ENCODE data around the gene H1-8. TPM values are rescaled to one million over a fixed set of nuclear protein-coding genes. Genes with fewer than 3 reads are reported as not detected.
"Not testable (repeated sequence)": the region's sequence is repeated elsewhere in the genome, so short reads cannot be mapped to it uniquely, and the experiment has no call there.

Gene H1-8
- total RNA-seq, 2 donors from 2014 or later, result not detected

DNA sequence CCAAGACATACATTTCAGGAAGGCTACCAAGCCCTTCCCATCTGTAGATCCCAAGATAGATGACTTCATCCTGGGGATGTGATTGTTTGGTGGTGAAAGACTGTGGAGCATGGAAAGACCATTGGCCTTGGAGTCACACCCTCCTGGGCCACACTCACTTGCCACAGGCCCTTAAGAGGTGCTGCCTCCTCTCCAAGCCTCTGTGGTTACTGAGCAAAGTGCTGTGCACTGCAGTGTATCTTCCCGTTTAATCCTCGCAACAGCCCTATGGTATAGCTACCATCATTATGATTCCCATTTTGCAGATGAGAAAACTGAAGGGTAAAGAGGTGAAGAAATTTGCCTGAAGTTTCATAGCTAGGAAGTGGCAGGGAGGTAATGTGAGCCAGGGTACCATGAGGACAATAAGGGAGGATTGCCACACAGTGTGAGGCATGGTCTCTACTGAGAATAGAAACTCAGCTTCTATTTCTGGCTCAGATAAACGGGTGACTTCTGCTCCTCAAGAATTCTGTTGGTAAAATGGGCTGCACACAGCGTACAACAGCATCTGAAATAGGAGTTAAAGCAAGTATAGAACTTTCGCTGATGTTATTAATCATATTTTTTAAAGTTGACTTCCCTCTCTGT, 38.4 kb upstream of the H1-8 start:
- no peak for DNase-seq

DNA sequence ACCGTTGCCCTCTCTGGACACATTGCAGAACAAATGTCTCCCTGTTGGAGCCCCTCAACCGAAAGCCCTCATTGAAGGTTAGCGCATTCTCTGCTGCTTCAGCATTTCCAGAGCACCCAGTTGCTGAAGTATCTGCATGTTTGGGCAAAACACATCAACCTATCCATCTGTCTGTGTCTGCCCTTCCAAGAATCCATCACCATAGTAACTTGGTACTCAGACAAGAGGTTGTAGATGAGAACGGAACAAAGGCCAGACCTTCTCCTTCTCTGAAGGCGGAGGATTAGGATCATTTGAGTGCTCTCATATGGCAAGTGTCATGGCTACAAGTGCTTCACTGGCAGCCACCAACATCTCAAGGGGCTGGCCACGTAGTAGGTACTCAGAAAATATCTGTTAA, 37.6 kb upstream of the H1-8 start:
- Mint-ChIP-seq H3K27me3 (no peaks in the 10 kb centered on the region), H3K36me3 (ENCODE audit: low read depth) (peaks cover 5% of the 10 kb centered on the region), H3K27ac (no peak overlapping the region), H3K4me1 (no peaks in the 10 kb centered on the region), H3K4me3 (no peak overlapping the region)
- DNase-seq, result no peak
- ATAC-seq, result no peak
- no peaks in the 10 kb centered on the region for H3K9me3 ChIP-seq (ENCODE audit: control insufficient read depth, low read length, poor library complexity, severe bottlenecking)

More for the DNA sequence above, 38.4 kb upstream of the H1-8 start:
- H3K4me3 Mint-ChIP-seq, result no peak overlapping the region
- H3K27me3 Mint-ChIP-seq, result no peaks in the 10 kb centered on the region
- no peaks in the 10 kb centered on the region for H3K9me3 ChIP-seq (ENCODE audit: control insufficient read depth, low read length, poor library complexity, severe bottlenecking)
- peaks cover 5% of the 10 kb centered on the region for H3K36me3 Mint-ChIP-seq (ENCODE audit: low read depth)
- no peak overlapping the region for H3K27ac Mint-ChIP-seq
- no peaks in the 10 kb centered on the region for H3K4me1 Mint-ChIP-seq
- ATAC-seq, result no peak

DNA sequence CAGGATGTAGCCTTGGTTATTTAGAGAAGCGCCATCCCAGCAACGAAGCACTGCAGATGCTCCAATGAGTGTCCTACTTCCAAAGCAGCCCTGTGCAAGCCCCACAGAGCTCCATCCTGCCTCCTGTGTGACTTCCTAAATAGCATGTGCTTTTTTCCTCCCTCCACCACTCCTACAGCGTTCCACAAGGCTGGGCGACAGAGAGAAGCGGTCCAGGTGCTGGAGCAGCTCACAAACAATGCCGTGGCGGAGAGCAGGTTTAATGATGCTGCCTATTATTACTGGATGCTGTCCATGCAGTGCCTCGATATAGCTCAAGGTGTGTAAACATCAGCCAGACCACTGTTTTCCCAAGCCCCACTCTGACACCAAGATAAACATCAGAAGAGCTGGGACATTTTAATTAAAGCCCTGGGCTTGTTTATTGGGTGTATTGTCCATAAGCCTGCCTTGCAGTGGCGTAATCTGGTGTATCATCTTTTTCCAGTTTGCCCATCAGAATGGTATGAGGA, 36.7 kb upstream of the H1-8 start:
- DNase-seq (no peak), ATAC-seq (no peak)
- H3K4me3 Mint-ChIP-seq, result no peak overlapping the region
- H3K36me3 Mint-ChIP-seq (ENCODE audit: low read depth), result no peaks in the 10 kb centered on the region
- H3K27me3 Mint-ChIP-seq, result no peaks in the 10 kb centered on the region
- H3K9me3 ChIP-seq (ENCODE audit: control insufficient read depth, low read length, poor library complexity, severe bottlenecking), result no peaks in the 10 kb centered on the region
- no peak overlapping the region for H3K27ac Mint-ChIP-seq
- peaks cover 7% of the 10 kb centered on the region for H3K4me1 Mint-ChIP-seq

DNA sequence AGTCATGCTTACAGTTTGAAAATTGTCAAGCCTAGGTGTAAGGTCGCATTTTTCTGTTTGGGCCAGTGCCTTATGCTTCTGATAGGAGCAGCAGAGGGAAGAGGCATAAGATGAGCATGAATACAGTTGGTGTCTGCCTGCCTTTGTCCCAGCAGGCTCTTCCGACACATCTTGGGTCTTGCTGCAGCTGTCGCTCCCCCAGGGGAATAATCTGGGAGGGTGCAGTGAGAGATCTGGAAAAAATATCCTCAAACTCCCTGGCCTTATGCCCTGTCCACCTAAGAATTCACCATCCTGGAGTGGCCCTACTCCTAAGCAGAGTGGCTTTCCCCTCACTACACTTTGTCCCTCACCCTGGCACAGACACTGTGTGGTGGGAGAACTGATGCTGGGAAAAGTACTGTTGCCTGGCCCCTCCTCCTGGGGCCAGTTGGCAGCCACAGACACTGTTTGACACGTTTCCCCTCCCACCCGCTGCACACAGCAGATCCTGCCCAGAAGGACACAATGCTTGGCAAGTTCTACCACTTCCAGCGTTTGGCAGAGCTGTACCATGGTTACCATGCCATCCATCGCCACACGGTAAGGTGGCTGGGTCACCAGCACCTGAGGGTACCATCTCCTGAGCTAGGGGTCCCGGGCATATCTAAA, 35.7 kb upstream of the H1-8 start:
- no peak overlapping the region for H3K4me3 Mint-ChIP-seq
- DNase-seq (no peak), ATAC-seq (no peak)
- peaks cover 7% of the 10 kb centered on the region for H3K4me1 Mint-ChIP-seq
- H3K36me3 Mint-ChIP-seq (ENCODE audit: low read depth), result peaks cover 2% of the 10 kb centered on the region
- no peak overlapping the region for H3K27ac Mint-ChIP-seq
- no peaks in the 10 kb centered on the region for H3K9me3 ChIP-seq (ENCODE audit: control insufficient read depth, low read length, poor library complexity, severe bottlenecking)
- no peaks in the 10 kb centered on the region for H3K27me3 Mint-ChIP-seq

DNA sequence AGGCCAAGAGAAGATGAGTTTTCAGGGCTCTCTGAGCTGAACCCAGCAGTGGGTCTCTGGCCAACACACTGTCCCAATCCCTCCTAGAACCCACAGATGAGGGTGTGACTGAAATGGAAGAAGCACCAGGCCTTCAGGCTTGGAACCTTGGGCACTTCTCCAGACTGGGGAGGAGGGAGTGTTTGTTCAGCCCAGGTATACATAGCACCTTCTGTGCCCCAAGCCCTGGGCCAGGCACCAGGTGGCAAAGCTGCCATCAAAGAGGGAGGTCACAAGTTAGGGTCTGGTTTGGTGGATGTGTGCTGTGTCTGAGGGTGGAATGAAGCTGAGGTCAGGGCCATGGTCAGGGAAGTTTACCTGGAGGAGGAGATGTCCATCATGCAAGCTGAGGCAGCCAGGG, 30.4 kb upstream of the H1-8 start:
- Mint-ChIP-seq H3K27me3 (no peaks in the 10 kb centered on the region), H3K36me3 (ENCODE audit: low read depth) (peaks cover 6% of the 10 kb centered on the region), H3K4me3 (no peak overlapping the region), H3K4me1 (peaks cover 7% of the 10 kb centered on the region), H3K27ac (no peak overlapping the region)
- no peaks in the 10 kb centered on the region for H3K9me3 ChIP-seq (ENCODE audit: control insufficient read depth, low read length, poor library complexity, severe bottlenecking)
- DNase-seq (no peak), ATAC-seq (no peak)

DNA sequence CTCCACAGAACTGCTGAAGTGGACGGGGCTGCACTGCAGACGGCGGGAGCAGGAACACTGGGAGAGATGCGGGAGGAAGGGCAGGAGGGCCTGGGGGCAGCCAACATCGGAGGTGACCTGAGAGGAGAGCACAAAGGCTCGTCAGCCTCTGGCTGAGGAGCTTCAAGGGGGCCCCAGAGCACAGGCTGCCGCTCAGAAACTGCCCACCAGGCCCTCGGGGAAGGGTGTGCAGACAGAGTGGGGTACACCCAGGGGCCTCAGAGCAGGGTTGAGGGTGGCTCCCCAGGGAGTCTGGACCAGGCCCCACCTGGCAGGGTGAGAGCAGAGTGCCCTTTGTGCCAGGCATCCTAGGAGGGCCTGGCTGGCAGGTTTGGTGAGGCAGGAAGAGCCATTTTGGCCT, 29.3 kb upstream of the H1-8 start:
- DNase-seq, result no peak
- no peak overlapping the region for H3K27ac Mint-ChIP-seq

DNA sequence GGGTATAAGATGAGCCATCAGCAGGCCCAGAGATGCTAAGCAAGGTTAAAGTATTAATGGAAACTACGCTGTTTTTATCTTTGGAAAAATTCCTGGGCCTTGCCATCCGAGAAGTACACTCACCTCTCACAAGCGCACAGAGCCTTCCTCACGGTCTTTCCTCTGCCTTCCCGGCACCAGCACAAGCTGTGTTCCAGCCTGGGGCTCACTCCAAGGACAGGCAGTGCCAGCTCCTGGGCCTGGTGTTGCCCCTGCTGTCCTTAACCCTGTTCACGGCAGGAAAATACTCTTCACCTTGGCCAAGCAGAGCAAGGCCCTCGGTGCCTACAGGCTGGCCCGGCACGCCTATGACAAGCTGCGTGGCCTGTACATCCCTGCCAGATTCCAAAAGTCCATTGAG, 28.9 kb upstream of the H1-8 start:
- Mint-ChIP-seq H3K27me3 (no peaks in the 10 kb centered on the region), H3K36me3 (ENCODE audit: low read depth) (peaks cover 6% of the 10 kb centered on the region), H3K4me1 (peaks cover 7% of the 10 kb centered on the region), H3K27ac (no peak overlapping the region), H3K4me3 (no peak overlapping the region)
- DNase-seq (no peak), ATAC-seq (no peak)
- no peaks in the 10 kb centered on the region for H3K9me3 ChIP-seq (ENCODE audit: control insufficient read depth, low read length, poor library complexity, severe bottlenecking)

More for the DNA sequence above, 29.3 kb upstream of the H1-8 start:
- no peak for ATAC-seq
- peaks cover 7% of the 10 kb centered on the region for H3K4me1 Mint-ChIP-seq
- no peaks in the 10 kb centered on the region for H3K9me3 ChIP-seq (ENCODE audit: control insufficient read depth, low read length, poor library complexity, severe bottlenecking)
- no peak overlapping the region for H3K4me3 Mint-ChIP-seq
- H3K27me3 Mint-ChIP-seq, result no peaks in the 10 kb centered on the region
- peaks cover 6% of the 10 kb centered on the region for H3K36me3 Mint-ChIP-seq (ENCODE audit: low read depth)

DNA sequence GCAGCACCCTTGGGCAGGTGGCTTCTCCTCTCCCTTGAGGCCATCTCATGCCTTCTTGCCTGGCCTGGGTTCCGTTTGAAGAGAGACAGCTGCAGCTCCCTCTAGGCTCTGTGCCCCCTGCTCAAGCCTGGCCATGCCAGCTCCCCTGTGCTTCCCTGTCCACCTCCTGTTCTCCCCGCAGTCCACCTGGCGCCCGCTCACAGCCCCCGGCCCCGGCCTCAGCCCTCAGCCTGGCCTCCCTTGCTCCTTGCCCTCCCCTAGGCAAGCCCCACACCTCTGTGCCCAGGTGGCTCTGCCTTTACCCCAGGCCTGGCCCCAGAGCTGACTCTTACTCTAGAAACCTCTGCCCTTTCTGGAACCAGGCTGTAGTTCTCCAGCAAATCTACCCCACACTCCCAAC, 28.4 kb upstream of the H1-8 start:
- Mint-ChIP-seq H3K36me3 (ENCODE audit: low read depth) (peaks cover 6% of the 10 kb centered on the region), H3K27me3 (no peaks in the 10 kb centered on the region), H3K27ac (no peak overlapping the region), H3K4me1 (peaks cover 7% of the 10 kb centered on the region), H3K4me3 (no peak overlapping the region)
- ATAC-seq (no peak), DNase-seq (no peak)
- no peaks in the 10 kb centered on the region for H3K9me3 ChIP-seq (ENCODE audit: control insufficient read depth, low read length, poor library complexity, severe bottlenecking)

DNA sequence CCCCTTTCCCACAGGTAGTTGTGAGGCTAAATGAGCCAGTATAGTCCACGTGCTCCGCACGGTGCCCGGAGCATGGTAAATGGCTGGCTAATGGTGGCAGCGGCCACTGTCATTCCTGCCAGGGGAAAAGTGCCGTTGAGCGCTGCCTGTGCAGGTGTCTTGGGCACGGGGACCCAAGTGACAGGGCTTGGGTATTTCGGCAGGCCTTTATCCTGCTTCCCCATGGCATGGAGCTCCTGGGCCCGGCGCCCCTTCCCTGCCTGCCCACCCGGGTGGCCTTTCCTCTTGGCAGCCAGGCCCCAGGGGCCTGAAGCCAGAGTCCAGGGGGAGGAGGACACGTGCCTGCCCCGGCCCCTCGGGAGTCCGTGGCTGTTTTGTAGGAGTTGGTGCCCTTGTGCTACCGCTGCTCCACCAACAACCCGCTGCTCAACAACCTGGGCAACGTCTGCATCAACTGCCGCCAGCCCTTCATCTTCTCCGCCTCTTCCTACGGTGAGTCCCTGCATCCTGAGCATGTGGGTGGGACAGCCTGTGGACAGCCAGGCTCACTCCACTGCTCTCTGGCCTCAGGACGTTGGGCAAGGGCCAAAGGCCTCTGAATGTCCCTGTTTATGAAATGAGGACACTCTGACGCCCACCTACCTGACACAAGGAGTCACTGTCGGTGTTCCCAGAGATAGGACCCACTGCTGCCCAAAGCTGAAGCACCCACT, 27.7 kb upstream of the H1-8 start:
- not testable (repeated sequence) for H3K4me1 Mint-ChIP-seq; ATAC-seq; H3K36me3 Mint-ChIP-seq (ENCODE audit: low read depth); H3K27me3 Mint-ChIP-seq; H3K9me3 ChIP-seq (ENCODE audit: control insufficient read depth, low read length, poor library complexity, severe bottlenecking); H3K4me3 Mint-ChIP-seq; DNase-seq; H3K27ac Mint-ChIP-seq

DNA sequence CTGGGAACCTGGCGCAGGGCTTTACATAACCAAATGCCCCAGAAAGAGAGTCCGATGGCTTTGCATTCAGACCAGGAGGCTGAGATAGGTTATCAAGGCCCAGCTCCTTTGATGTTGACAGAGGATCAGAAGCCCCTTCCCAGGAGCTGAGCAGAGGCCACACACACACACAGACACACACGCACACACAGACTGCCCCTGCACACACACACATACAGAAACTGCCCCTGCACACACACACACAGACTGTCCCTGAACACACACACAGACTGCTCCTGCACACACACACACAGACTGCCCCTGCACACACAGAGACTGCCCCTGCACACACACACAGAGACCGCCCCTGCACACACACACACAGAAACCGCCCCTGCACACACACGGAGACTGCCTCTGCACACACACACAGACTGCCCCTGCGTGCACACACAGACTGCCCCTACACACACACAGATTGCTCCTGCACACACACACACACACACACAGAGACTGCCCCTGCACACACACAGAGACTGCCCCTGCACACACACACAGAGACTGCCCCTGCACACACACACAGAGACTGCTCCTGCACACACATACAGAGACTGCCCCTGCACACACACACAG, 27.0 kb upstream of the H1-8 start:
- not testable (repeated sequence) for H3K4me1 Mint-ChIP-seq; H3K27me3 Mint-ChIP-seq; ATAC-seq; H3K36me3 Mint-ChIP-seq (ENCODE audit: low read depth); H3K9me3 ChIP-seq (ENCODE audit: control insufficient read depth, low read length, poor library complexity, severe bottlenecking); DNase-seq; H3K27ac Mint-ChIP-seq; H3K4me3 Mint-ChIP-seq

DNA sequence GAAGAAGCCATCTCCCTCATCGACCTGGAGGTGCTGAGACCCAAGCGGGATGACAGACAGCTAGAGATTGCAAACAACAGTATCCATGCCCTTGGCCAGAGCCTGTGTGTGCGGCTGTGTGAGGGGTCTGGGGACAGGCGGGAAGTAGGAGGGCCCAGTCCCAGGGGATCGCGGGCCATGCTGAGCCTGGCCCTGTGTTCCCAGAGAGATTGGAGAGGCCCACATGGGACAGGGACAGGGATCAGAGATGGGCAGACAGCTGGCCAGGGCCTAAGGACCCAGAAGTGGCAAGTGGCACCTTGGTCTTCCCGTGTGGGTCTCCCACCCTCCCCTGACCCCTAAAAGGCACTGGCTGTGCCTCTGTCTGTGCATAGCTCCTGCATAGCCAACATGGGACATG, 25.5 kb upstream of the H1-8 start:
- no peaks in the 10 kb centered on the region for H3K4me1 Mint-ChIP-seq
- H3K36me3 Mint-ChIP-seq (ENCODE audit: low read depth), result peaks cover 3% of the 10 kb centered on the region
- H3K4me3 Mint-ChIP-seq, result no peak overlapping the region
- no peaks in the 10 kb centered on the region for H3K27me3 Mint-ChIP-seq
- H3K27ac Mint-ChIP-seq, result no peak overlapping the region
- no peak for ATAC-seq
- no peaks in the 10 kb centered on the region for H3K9me3 ChIP-seq (ENCODE audit: control insufficient read depth, low read length, poor library complexity, severe bottlenecking)
- no peak for DNase-seq

DNA sequence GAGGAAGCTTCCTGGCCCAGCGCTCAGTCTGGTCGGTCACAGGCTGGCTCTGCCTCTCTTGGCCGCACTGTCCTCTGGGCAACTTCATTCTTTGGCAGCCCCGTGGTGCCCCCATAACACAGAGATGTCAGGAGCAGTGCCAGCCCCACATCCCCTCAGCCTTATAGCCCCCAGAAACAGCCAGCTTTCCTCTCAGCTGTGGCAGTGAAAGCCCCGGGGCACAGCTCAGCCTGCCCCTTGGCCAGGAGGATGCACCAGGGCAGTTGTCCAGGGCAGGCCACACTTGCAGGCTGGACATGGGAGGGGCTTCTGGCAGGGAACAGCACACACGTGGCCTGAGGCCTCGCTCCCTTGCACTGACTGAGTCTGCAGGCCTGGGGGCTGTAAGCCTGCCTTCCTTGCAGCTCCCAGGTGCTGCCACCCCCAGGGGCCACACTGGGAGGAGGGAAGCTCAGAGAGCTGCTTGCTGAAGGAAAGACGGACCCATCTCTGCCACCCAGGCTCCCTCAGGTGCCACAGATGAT, 24.9 kb upstream of the H1-8 start:
- no peaks in the 10 kb centered on the region for H3K9me3 ChIP-seq (ENCODE audit: control insufficient read depth, low read length, poor library complexity, severe bottlenecking)
- ATAC-seq (no peak), DNase-seq (no peak)
- Mint-ChIP-seq H3K4me1 (no peaks in the 10 kb centered on the region), H3K36me3 (ENCODE audit: low read depth) (peaks cover 3% of the 10 kb centered on the region), H3K27me3 (no peaks in the 10 kb centered on the region), H3K4me3 (no peak overlapping the region), H3K27ac (no peak overlapping the region)

DNA sequence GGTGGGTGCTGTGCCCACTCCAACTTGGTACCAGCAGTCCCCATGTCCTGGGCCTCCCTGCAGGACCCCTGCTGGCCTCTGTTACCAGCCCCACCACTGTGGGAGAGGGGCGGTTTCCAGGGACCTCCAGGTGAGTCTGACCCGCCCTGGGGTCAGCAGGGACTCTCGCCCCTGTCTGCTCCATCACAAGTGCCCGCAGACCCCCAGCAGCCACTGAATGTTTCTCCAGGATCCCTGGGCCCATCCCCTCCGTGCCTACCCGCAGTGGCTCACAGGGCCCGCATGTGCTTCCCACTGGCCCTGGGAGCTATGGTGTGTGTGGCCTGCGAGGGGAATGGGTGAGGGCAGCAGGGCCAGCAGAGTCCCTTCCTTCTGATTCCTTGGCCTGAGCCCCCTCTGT, 24.4 kb upstream of the H1-8 start:
- ATAC-seq, result no peak
- H3K4me1 Mint-ChIP-seq, result peaks cover 4% of the 10 kb centered on the region
- H3K27ac Mint-ChIP-seq, result no peak overlapping the region

More for the DNA sequence above, 24.4 kb upstream of the H1-8 start:
- no peak for DNase-seq
- no peaks in the 10 kb centered on the region for H3K9me3 ChIP-seq (ENCODE audit: control insufficient read depth, low read length, poor library complexity, severe bottlenecking)
- Mint-ChIP-seq H3K27me3 (no peaks in the 10 kb centered on the region), H3K36me3 (ENCODE audit: low read depth) (peaks cover 3% of the 10 kb centered on the region), H3K4me3 (no peak overlapping the region)

All from T-helper 17 cell (primary cell).